RPMI7951 (cell line): ENCODE measurements around the gene SFTPD. TPM values are rescaled to one million over a fixed set of nuclear protein-coding genes. Genes with fewer than 3 reads are reported as not detected.

ENCODE experiments used
- DNase-seq: peaks from one replicate; pipeline ENCODE4 v3.0.0-alpha.2; 2012; ENCODE audit warnings: low read depth
- total RNA-seq: library from RNA; depleted of rRNA; stranded (reverse); fragments of >200 nt; shearing (Covaris generic); gene quantifications from 2 replicates; pipeline ENCODE4 v1.2.3, GENCODE V29; 2014

SFTPD gene
- total RNA-seq, 1 experiment from 2014 or later: not detected

DNA sequence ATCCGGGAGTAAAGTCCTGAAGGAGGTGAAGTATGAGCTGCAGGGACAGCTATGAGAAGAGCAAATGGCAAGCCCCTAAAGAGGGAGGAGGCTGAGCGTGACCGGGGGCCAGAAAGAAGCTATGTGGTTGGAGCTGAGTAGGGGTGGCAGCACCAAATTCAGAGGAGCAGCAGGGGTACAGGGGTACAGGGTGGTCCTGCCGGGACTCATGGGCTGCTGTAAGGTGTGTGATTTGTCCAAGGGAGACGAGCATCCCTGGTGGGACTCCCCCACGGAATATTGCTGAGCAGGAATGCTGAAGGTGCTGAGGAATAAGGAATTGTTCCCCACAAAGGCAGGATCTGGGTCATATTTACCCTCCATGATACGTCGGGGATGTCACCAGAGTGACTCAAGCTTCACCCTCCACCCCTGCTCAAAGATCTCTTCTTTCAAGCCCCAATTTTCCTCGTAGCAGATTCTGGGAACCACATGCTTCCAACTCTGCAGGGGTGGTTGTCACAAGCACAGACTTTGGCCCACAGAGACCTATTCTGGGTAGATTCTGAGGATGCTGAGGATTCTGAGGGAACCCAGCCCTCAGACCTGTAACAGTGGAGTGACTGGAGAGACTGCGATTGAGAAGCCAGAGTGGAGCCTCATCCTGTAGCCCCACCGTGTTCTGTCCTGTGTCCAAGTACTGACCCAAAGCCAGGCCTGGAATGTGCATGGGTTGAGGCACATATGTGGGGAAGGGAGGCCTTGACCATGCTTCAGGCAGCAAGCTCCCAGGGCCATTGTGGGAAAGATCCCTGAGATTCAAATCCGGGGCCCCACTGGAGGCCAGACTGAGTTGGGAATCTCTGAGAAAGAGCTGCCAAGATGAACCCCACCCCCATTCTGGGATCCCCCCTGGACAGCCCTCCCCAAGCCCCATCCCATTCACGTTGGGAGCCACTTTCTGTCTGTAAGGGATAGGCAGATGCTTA, 4.2 kb downstream of the SFTPD start:
- no peak for DNase-seq

- DNase-seq: no peak
Measured at GRCh38 chr10:79943871-79944270, 5.0 kb downstream of the SFTPD start.

- no peak for DNase-seq
Measured at GRCh38 chr10:79942261-79943185, 6.4 kb downstream of the SFTPD start.

DNA sequence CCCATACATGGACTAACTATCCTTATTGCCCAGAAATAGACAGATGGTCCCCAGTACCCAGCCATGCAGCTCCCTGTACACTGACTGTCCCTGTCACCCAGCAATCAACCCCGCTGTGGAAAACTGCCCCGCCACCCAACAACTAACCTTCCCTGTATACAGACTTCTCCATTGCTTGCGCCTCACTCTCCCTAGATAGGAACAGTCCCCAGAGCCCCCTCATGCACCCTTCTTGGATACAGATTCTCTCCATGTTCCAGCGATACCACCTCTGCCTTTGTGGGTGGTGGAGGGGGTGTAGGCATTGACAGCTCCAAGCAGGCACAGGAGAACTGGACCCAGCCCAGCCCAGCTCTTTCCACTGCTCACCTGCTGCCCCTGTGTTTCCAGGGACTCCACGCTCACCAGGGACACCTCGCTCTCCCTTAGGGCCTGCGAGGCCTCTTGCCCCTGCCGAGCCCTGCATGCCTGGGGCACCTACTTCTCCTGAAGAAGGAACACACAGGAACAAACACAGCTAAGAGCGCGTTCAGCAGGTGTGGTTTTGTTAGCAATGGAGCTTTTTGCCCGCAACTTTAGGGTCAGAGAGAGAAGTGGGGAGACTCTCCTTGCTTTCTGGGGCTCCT, 7.2 kb downstream of the SFTPD start:
- no peak for DNase-seq

- DNase-seq: no peak
Measured at GRCh38 chr10:79941146-79941545, 7.8 kb downstream of the SFTPD start.

DNA sequence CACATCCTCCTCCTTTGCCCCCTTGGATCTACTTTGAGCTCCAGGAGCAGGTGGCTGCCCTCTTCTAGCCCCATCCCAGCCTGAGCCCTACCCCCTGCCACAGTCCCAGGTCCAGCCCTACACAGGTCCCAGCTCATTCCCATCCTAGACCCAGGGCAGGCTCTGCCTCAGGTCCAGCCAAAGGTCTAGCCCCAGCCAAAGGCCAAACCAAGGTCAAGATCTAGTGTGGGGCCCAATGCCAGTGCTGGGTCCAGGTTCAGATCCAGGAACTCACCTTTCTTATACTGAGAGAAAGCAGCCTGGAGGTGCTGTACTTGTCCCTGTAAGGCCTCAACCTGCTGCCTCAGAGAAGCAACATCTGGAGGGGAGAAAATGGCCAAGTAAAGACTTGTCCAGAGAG, 8.5 kb downstream of the SFTPD start:
- no peak for DNase-seq

- no peak for DNase-seq
Measured at GRCh38 chr10:79939969-79940368, 8.9 kb downstream of the SFTPD start.

DNA sequence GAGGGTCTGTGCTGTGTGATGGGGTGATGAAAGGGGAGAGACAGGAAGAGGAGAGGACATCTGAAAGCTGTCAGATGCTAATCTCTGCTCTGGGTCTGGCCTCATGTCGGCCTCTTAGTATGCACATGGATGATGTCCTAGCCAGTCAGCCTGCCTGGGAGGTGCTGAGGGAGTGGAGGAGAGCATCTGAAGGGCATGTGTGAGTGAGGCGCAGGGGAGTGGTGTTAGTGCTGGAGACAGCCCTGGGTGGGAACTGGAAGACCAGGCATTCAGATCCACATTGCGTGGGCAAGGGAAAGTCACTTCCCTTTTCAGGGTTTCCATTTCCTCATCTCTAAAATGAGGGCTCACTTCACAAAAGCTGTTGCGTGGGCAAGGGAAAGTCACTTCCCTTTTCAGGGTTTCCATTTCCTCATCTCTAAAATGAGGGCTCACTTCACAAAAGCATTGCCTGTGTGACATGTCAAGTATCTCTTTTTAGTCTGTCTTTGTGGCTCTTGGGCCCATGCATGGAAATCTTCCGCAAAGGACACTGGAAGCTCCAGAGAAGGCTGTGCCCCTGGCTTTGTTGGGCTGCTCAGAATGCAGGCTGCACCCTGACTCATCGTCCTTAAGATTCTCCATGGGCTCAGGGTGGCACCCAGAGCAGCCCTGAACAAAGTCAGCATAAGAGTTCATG, 10.0 kb downstream of the SFTPD start:
- DNase-seq: no peak

DNA sequence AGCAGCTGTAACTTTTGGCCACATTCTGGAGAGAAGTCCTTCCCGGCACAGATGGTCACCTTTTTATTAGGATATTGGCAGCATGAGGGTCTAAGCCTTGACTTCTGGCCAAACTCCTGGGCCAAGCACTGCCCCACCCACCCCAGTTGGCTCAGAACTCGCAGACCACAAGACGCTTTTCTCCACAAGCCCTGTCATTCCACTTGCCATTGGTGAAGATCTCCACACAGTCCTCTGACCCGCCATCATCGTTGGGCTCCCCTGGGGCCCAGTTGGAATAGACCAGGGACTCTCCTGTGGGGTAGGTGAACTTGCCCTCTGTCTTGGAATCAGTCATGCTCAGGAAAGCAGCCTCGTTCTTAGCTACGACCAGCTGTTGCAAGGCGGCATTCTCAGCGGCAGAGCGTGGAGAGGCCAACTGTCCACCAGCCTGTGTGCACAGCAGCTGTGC, 11.2 kb downstream of the SFTPD start:
- no peak for DNase-seq

- DNase-seq: no peak
Measured at GRCh38 chr10:79936625-79937615, 12.0 kb downstream of the SFTPD start.

GRCh38 chr10:79933961-79934360, 14.9 kb downstream of the SFTPD start:
- DNase-seq: no peak

GRCh38 chr10:79932841-79933379, 16.0 kb downstream of the SFTPD start:
- DNase-seq: no peak

DNA sequence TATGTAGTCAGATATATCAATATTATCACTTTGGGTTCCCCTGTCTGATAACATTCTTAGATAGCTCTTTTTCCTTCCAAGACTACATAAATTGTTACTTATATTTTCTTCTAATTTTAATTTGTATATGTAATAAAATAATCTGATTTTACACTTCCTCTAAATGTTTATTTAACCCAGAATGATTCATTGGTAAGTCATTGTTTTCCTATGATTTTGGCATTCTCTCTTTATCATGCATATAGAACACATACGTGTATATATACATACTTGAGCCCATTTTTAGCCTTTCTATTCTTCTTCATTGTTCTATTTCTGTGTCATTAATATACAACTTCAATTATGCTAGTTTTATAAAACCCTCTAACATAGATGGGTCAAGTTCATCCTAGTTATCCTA, 16.6 kb downstream of the SFTPD start:
- DNase-seq: no peak

DNA sequence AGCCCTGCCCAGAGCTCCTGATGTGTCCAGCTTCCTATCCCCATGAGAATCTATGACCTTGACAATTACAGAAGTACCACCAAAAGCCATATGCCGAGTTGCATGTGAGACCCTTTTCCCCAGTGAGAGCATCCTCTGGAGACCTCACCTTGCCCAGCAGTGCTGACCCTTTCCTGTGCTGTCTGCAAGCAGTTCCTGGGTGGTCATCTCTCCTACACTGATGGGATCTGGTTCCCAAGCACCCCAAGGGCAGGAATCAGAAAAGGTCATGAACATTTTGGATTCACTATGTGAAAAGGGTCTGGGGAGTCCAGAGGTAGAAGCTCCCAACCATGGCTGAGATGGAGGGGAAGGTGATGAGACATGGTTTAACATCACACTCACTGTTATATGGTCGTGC, 18.2 kb downstream of the SFTPD start:
- DNase-seq: no peak

- DNase-seq: no peak
Measured at GRCh38 chr10:79930267-79930666, 18.6 kb downstream of the SFTPD start.

DNA sequence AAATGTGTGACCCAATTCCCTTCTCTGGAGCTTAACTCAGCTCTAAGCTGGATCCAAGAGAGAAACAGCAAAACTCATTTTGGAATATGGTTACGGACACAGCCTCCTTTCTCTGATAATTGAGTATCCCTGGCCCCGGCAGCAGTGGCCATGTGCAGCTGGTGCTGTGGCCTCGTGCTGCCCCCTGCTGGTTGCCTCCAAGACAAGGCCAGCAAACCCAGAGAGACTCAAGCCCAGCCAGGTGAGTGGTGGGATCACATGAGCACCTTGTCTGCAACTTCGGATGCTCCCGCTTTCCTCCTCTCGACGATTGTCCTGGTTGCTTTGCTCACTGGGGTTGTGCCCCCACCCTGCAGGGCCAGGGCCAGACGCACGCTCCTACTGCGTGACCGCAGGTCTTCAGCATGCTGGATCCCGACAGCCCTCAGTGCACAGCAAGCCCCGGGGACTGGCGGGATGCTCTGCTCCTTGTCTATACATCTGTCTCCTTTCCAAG, 19.4 kb downstream of the SFTPD start:
- peak; percentile 57 for DNase-seq

DNA sequence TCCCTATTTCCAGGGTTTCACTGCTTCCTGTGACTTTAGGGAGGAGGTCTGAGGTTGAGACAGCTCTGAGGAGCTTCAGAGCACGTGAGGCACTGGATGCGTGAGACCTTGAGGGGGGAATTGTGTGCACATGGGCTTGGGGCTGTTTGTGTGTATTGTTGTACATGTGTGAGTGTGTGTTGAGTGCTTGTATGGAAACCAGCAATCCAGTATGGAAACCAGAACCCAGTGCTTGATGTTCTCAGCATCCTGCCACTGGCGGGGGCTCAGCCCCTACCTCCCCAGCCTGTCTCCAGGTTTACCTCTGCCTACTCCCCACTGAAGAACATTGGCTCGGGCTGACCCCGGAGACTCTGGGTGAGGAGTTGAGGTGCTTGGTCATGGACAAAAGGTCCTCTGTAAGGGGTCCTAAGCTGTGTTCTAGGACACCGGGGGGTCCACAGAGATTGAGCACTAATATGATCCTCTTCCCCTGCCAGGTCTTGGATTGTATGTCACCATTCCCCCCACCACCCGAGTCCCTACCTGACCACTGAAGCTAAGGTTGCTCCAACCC, 20.8 kb downstream of the SFTPD start:
- no peak for DNase-seq

- no peak for DNase-seq
Measured at GRCh38 chr10:79927111-79927828, 21.6 kb downstream of the SFTPD start.

DNA sequence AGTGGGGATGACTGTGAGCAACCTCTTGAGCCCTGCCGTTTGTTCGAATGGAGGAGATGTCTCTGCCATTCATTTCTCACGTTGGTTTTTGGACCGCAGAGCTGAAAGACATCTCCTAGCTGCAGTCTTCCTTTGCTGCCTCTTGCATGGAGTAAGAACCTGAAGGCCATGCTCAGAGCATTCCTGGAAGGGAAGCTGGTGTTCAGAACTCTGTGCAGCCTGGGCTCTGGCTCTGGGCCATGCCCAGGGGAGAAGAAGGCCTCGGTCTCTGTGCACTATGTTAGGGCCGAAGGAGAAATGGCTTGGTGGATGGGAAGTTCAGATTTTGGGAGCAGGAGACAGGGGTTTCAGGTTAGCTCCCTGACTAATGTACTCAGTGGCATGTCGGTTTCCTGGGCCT, 22.9 kb downstream of the SFTPD start:
- DNase-seq: no peak
